ENCODE results near the gene TMEM256.

GRCh38 chr17:7398612-7399011 lies 5.3 kb downstream of the TMEM256 start:
- TF ChIP-seq CTCF (conservative IDR thresholded peaks at IDR 0.05; ENCODE audit: low read depth, low read length) (no peak), EZH2 (IDR thresholded peaks at IDR 0.05; ENCODE audit: borderline replicate concordance, low read depth, low read length, poor library complexity, severe bottlenecking) (no peak)

Data from A673 (cell line).